Breast epithelium (tissue), 3 donors: ENCODE data around the gene TFPI2.

Source experiments
- POLR2A ChIP-seq: fragments of 450-650 bp; IDR thresholded peaks from one replicate; pipeline ENCODE4 v1.6.1; 2016; ENCODE audit warnings: antibody characterized with exemption, mild to moderate bottlenecking, moderate library complexity
- POLR2AphosphoS5 ChIP-seq, 3 donors: sonication (generic); formaldehyde crosslinking; IDR thresholded peaks; one replicate each; pipeline ENCODE4 v1.6.1; 2017; ENCODE audit warnings: antibody characterized with exemption in 3 of 3

- TF ChIP-seq POLR2A (no peak), POLR2AphosphoS5 (IDR thresholded peaks at IDR 0.05) (no peak)
These were observed 47.3 kb downstream of the TFPI2 start for GRCh38 chr7:93843260-93843659.
